ENCODE measurements around the gene SAMD4A.

DNA sequence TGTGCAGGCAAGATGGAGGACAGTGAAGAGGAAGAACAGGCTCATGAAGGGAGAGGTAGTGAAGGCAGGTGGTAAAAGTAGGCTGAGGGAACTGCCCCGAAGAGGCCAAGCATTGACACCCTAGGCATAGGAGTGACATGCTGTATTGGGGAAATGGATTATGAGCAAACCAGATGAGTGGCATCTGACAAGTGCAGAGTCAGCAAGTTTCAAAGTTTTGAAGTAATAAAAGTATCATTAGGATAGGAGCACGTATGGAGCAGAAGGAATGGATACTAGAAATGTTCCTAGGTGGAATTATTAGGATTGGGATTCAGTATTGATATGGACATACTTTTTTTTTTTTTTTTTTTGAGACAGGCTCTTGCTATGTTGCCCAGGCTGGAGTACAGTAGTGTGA, 139.8 kb downstream of the SAMD4A start:
- TF ChIP-seq, protein P1, sequence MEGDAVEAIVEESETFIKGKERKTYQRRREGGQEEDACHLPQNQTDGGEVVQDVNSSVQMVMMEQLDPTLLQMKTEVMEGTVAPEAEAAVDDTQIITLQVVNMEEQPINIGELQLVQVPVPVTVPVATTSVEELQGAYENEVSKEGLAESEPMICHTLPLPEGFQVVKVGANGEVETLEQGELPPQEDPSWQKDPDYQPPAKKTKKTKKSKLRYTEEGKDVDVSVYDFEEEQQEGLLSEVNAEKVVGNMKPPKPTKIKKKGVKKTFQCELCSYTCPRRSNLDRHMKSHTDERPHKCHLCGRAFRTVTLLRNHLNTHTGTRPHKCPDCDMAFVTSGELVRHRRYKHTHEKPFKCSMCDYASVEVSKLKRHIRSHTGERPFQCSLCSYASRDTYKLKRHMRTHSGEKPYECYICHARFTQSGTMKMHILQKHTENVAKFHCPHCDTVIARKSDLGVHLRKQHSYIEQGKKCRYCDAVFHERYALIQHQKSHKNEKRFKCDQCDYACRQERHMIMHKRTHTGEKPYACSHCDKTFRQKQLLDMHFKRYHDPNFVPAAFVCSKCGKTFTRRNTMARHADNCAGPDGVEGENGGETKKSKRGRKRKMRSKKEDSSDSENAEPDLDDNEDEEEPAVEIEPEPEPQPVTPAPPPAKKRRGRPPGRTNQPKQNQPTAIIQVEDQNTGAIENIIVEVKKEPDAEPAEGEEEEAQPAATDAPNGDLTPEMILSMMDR (conservative IDR thresholded peaks at IDR 0.05) = no peak
- no peak for TF ChIP-seq ZFX (IDR thresholded peaks at IDR 0.05)

Measured in C4-2B (cell line).